GM19438 (cell line): ENCODE data around the gene CLCNKA.
"Not testable (repeated sequence)": the region's sequence is repeated elsewhere in the genome, so short reads cannot be mapped to it uniquely, and the experiment has no call there.

Experiments
- ATAC-seq: cut with Tn5 transposase; IDR thresholded peaks from one replicate; pipeline ENCODE4 v1.9.1; 2021; ENCODE audit warnings: low read depth; ENCODE audit not compliant: unreplicated experiment

CLCNKA gene

DNA sequence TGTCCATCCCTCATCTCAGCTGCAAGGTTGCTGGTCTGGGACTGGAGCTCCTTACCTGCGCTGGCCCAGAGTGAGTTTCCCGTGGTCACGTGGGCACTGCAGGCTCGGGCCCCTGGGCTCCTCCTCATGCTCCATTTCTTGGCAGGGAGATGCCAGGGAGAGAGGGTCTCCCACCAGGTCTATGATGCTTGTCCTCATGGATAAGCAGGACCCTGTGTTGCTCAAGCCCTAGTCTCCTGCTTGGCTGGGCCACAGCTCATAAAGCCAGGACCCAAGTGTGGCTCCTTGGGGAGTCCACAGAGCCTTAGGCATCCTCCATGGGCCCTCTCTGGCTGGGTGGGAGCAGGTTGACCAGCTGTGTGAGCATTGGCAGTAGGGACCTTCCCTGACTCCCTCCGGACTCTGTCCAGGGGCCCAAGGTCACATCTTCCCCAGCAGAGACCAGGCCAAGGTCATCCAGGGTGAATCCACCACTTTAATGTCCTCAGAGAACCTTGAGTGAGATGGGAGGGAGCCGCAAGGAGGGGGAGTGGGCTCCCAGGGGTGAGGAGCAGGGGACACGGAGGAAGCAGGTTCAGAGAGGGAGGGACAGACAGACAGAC lies 35.6 kb downstream of the CLCNKA start:
- not testable (repeated sequence) for ATAC-seq

DNA sequence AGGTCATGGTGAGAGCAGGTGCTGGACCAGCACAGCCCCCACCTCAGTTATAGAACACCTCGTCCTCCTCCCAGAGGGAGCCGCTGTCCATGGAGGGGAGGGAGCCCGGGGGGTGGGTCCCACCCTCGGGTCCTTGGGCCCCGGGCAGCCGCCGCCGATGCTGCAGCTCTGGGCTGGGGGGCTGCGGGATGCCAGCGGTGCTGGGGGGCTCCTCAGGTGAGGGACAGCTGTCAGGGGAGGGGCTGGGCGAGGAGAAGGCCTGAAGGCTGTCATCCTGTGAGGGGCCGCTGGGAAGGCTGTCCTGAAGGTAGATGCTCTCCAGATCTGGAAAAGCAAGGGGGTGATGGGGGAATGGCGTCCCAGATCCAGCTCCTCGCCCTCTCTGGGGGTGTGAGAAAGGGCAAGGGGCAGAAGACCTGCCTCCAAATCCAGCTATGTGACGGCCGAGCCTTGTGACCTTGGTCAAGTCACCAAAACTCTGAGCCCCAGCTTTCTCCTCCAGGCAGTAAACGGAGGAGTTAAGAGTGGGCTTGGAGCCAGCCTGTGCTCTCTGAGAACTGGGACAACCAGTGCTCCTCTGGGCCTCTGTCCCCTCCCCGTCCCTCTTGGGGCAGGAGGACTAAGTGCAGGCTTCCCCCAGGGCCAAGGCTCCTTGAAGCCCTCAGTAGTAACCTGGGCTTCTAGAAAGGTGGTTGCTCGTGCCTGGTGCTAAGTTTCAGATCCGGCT lies 36.7 kb downstream of the CLCNKA start:
- not testable (repeated sequence) for ATAC-seq

DNA sequence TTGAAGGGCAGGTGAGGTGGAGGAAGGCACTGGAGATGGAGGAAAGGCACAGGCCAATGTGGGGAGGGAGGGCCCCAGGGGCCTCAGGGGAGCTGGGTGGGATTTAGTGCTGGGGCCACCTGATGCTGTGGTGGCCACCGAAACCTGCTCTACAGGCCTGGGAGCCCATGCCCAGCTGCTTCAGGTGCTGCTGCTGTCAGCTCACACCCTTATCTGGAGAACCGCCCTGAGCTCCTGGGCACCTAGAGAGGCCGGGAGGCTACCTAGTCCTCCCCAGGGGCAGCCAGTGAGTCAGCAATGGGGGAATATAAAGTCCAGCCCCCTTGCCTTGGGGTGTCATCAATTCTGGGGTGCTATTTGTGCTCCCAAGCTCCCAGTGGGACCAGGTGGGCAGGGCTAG lies 39.4 kb downstream of the CLCNKA start:
- ATAC-seq = no peak

DNA sequence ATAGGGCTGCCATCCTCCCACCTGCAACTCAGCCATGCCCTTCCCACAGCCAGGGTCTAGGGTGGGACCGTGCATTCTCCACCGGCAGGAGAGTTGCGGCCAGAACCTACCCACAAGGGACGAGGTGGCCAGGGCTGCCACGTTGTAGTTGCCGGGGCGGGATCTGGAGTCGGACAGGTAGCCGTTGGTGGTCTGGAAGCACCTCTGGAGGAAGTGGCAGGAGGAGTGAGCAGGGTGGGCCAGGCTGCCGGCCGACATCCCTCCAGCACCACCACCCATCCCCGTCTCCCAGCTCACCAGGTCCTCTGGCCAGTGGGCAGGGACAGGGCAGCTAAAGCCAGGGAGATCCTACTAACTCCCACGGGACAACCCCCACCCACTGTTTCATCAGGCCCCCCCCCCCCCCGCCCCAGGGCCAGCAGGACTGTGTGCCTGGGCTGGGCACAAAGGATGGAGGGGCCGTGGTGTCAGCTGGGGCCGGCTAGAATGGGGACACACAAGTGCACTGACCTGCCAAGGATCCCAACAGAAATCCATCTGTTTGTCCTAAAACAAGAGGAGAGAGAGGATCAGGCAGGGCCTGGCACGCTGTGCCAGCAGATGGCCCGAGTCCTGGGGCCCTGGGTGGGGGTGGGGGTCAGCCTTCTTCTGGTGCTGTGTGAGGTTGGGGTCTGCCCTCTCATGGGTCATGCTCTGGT lies 40.3 kb downstream of the CLCNKA start:
- not testable (repeated sequence) for ATAC-seq

GRCh38 chr1:16062687-16063075 lies 40.8 kb downstream of the CLCNKA start:
- ATAC-seq = not testable (repeated sequence)

DNA sequence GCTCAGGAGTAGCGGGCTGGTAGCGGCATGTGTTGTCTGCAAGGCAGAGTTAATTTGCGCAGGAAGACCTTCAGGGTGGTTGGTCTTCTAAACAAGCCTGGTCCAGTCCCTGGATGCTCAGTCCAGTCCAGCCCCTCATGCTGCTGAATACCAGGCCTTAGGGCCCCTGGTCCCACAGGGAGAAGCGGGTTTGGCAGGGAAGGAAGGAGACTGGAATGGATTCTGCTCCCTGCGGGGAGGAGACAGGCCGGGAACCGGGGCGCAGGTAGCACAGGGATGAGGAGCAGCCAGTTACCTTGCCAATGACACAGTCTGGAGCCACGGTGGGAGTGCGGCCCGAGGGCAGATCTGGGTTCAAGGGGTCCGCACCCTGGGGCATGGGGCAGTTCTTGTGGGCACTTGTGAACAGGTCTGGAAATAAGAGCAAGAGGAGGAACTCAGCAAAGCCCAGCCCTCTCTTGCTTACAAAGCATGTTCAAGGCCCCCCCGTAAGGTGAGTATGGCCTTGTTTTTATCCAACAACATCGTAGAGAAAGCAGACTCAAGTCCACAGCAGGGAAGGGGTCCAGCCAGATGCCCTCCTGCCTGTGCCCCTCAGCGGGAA lies 41.5 kb downstream of the CLCNKA start:
- no peak for ATAC-seq

DNA sequence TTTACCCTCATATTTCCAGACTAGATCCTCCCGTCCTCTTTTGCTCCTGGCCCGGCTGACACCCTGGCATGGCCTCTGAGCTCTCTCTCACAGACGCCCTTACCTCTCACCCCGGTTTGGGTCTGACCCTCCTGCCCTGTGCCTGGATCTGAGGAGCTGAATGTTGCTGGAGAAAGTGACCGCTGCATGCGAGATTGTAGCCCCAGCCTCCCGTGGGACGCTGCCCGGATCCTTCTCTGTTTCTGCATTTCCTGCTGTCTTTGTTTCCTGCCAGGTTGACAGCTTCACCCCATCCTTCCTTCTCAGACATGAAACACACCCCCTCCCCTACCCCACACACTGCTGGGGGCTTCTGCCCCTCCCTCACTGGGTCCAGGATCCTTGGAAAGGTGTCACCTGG lies 42.1 kb downstream of the CLCNKA start:
- ATAC-seq = no peak

DNA sequence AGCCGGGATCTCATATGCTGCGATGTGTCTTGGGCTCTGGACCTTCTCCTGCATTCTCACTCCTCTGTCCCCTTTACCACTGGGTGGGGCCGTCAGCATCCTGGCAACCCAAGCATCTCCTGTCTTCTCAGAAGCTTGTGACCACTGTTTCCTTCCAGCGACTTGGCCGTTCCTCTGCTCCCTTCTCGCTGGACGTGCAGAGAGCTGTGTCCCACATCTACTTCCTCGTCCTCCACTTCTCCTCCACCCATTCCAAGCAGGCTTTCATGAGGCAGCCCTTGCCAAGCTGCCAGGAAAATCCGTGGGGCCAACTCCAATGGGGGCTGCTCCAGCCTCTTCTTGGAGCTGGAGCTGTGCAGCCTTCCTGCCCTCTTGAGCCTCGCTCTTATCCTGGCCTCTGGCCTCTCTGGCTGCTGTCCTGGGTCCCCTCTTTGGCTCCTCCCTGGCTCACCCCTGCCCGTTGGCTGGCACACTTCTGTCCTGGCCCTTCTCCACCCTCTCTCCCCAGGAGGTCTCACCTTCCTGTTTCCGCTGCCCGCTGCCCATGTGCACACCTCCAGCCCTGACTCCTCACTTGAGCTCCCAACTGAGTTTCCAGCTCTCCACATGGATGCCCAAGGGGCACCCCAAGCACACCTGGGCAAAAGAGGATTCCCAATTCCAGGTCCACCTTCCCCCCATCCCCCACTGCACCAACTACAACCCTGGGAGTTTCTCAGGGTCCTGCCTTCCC lies 42.9 kb downstream of the CLCNKA start:
- ATAC-seq = no peak

GRCh38 chr1:16065269-16065576 lies 43.4 kb downstream of the CLCNKA start:
- no peak for ATAC-seq

DNA sequence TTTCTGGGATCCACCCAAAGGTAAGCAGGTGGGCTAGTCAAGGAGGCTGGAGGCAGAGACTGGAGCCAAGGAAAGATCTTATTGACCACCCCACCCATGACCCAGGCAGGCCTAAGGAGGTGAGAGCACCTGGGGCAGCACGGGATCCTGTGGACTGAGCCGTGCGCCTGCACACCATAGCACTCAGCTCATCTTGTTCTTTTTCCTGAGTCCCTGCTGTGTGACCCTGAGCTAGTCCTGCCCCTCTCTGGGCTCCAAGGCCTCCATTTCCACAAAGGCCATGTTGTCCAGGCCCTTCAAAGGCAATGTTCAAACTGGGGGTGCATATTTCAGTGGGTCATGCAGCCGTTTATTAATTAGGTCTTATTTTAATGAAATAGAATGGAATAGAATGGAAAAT lies 44.4 kb downstream of the CLCNKA start:
- no peak for ATAC-seq

- no peak for ATAC-seq
Measured at GRCh38 chr1:16067127-16067768, 45.4 kb downstream of the CLCNKA start.

GRCh38 chr1:16067933-16068332 lies 46.1 kb downstream of the CLCNKA start:
- ATAC-seq = no peak

- no peak for ATAC-seq
Measured at GRCh38 chr1:16068356-16069270, 46.8 kb downstream of the CLCNKA start.

- ATAC-seq = no peak
Measured at GRCh38 chr1:16070640-16071355, 49.0 kb downstream of the CLCNKA start.

GRCh38 chr1:16071614-16072013 lies 49.8 kb downstream of the CLCNKA start:
- no peak for ATAC-seq

- no peak for ATAC-seq
Measured at GRCh38 chr1:16072095-16072494, 50.3 kb downstream of the CLCNKA start.

DNA sequence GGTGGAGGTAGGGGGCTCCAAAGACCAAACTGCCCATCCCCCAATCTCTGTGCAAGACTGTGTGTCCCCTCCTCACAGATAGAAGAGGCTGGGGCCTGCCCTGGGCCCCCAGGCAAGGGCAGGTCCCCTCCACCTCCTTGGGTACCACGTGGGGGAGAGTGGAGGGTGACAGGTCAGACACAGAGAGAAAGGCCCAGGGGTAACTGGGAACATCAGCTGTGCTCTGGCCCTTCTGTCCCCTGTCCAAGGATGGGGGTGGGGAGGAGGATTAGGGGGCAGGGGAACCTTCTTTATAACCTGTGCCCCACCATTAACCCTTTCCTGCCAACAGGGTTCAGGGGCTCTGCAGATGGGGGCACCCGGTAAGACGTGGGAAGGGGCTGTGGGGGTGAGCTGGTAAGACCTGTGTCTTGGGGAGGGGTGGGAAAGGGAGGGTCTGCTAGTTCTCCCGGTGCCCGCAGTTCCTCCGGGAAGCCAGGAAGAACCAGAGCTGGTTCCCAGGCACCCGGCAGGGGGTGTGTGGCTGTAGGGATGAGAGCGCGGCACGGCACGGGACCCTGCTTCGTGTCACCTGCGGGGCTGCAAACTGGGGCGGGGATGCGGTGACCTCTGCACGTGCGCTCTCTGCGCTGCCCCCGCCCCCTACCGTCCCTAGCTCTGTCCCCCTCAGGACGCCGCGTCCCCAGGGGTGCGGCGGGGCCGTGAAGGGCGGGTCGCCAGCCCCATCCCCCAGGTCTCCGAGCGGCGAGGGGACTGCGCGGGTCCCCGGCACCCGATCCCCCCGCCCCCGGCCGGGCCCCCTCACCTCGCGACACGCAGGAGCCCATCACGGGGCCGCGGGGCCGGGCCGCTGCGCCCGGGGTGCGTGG lies 51.0 kb downstream of the CLCNKA start:
- no peak for ATAC-seq
